Measurements from ENCODE around the gene AGAP1.
A peak's percentile ranks its signal among the peaks of the same experiment; 100 is the strongest.

The AGAP1 gene

DNA sequence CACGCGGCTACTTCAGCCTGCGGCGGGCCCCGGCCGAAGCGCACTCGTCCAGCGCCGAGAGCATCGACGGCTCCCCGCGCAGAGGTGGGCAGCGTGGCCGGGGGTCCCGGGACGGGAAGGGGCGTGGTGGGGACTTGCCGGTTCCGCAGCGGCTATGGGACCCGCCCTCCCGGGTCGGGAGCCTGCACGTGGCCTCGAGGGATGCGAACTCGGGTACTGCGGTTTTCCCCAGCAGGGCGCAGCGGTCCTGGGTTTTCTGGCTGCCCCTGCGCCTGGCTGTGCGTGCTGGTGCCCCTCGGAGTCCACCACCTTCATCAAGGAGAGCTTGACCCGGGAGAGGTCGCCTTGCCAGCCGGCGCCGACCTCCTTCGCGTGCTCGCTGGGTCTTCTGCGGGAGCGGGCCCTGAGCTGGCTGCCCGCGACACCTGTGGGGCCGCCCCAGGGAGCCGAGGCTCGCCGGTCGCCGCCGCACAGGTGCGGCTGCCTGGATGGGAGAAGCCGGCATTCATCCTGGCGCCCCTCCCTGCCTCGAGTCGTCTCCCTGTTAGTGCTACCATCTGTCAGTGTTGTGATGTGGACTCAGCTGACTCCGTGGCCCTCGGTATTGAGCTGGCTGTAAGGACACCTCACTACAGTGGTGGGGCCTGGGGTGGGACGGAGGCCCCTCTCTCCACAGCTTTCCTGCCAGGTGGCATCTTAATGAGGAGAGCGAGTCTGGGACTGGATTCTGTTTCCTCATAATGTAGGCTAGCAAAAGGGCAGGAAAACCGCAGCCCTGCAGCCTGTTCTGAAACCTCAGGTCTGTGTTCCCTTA, 177.3 kb downstream of the AGAP1 start:
- DNase-seq, result peak in 1 of 2 experiments; percentile 6

DNA sequence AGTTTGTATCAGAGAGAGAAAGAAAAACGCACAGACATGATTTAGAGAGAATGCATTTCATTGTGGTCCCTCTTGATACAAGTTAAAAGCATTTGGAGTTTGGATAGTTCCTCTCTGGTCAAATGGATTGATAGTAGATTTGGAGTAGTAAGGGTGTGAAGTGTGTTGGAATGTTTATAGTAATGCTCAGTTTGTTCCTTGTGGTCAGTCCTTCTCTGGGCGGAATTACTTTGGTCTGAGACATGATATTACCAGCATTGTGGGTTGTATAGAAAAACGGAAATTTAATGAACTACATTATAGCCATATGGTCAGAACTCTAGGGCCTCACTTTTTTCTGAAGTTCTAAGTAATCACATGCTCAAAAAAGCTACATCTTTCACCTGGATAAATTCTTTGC, 178.9 kb downstream of the AGAP1 start:
- DNase-seq, result no peak

DNA sequence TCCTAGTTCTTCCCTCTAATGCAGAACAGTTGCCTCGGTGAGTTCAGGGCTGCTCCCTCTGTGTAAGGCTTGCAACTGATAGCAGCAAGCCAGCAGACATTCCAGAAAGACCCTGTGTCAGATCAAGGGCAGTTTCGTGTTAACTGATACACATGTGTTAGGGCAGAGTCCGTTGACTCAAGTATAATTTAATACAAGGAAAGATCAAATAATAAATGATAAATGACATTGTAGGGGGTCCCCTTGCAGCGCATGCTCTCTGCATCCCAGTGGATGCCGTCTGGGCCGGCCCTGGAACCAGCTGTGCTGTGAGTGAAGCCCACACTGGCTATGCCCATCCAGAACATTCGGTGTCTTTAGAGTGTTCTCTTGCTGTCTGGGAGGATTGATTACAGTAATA, 180.3 kb downstream of the AGAP1 start:
- no peak for DNase-seq

GRCh38 chr2:235674812-235675211, 181.0 kb downstream of the AGAP1 start:
- DNase-seq, result no peak

GRCh38 chr2:235675678-235676535, 182.1 kb downstream of the AGAP1 start:
- DNase-seq, result no peak

DNA sequence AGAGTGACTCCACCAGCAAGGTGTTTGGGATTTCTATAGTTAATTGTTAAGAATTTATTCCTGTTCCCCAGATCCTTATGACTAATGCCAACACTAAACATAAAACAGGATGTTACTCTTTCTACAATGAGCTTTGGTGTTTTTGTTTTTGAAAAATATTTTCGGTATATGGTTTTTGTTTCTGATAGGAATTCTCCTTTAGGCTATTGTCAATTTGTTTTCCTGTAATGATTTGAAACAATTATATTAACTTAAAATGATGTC, 182.6 kb downstream of the AGAP1 start:
- DNase-seq, result no peak

DNA sequence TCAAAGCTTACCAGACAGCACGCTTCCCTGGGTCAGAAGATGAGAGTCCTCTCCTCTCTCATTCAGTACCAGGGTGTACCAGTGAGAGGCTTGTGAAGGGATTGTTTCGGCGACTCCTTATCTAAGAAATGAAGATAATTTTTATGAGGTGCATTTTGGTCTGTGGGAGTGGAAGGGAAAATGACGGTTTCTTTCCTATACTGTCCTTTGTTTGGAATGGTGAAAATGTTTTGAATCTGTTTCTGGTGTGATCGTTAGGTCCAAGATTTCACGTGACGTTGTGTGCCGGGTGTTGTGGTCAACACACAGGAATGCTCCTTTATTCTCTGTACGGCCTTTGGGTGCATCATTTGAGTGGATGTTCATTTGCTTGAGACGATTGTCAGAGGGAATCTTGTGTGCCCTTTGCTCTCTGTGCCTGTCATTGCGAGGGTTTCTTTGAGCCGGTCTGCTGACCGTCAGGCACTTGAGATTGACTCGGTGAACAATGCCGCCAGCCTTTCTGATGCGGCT, 183.5 kb downstream of the AGAP1 start:
- DNase-seq, result no peak

- DNase-seq, result no peak
Measured at GRCh38 chr2:235677937-235678336, 184.1 kb downstream of the AGAP1 start.

DNA sequence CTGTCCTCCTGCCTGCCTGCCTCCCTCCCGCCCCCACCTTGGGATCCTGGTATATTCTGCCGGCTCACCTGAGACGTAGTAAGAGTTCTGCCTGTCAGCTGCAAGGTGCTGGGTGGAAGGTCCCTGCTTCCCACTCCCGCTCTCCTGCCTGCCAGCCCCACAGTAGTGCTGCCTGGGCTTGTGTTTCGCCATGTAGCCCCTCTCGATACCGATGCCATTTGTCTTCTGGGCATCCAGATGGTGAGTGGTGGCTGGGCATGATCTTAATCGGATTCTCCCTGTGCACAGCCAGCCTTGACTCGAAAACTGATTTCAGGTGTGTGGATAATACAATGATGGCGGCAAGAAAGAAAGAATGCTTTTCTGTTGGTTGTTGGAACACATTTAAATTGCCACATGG, 184.9 kb downstream of the AGAP1 start:
- no peak for DNase-seq

DNA sequence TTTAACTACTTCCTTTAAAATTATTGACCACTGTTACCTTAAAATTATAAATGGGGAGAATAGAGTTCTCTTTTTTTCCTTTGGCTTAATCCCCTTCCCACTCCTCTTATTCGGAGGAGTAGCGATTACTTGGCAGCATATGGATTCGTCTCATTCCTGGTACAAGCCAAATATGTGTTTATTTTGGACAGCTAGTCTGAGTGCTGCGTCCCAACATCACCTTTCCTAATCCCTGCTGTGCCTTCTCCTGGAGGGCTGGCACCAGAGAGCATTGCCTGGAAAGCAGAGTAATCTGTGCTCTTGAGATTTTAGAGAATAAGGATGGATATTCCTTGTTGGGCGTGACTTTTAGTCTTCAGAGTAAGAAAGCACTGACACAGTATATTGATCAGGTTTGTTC, 185.6 kb downstream of the AGAP1 start:
- no peak for DNase-seq

GRCh38 chr2:235685024-235685721, 191.3 kb downstream of the AGAP1 start:
- DNase-seq, result no peak

DNA sequence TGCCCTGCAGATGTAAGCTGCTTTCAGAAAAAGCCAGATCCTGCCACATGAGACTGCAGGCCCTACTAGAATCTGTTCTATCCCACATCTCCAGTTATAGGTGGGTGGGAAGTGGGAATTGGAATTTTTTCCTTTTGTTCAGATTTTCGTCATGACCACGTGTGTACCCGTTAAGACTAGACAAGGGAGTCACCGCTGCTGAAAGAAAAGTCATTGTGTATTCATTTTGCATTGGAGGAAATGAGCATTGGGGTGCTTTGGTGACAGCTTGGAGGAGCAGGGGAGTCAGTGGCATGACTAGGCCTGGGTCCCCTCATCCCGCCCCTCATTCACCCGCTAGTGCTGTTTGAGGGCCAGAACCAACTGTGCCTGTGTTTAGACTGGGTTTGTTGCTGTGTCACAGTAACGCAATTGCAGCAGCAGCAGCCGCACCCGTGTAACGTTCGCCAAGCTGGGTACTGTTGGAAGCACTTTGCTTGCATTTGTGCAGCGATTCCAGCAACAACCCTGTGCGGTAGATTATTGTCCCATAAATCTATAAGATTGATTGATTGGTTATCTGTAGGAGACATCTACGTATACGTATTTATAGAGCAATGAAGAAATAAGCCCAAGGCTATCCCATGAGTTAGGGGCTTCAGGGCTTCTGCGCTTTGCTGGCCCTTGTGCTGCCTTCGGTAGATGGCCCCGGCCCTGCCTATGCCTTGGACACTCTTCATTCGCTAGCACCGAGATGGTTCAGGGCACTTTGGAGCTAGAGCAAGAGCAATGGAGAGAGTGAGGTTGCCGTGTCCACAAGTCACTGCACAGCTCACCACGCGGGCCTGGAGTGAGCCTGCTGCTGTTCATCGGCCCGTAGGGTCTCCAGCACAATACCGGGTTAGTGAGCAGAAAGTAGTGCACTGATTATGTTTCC, 194.9 kb downstream of the AGAP1 start:
- no peak for DNase-seq

DNA sequence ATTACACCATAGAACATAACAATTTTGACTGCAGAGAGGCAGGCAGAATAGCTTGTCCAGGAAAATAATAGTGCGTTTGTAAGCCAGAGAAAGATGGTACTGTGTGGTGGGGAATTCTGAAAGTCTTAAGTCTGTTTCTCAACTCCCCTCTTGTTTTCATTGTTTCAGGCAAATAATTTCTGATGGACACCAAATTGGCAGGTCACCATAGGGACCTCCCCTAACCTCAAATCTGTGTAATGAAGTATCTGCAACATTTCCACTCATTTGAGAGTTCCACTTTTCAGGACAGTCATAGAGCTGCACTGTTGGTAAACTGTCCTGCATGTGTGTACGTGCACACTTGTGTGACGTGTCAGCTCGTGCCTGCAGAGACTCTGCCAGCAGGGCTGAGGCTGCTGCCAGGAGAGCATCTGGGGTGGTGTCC, 195.6 kb downstream of the AGAP1 start:
- no peak for DNase-seq

- DNase-seq, result no peak
Measured at GRCh38 chr2:235690082-235690808, 196.4 kb downstream of the AGAP1 start.

GRCh38 chr2:235690809-235691450, 197.1 kb downstream of the AGAP1 start:
- no peak for DNase-seq

DNA sequence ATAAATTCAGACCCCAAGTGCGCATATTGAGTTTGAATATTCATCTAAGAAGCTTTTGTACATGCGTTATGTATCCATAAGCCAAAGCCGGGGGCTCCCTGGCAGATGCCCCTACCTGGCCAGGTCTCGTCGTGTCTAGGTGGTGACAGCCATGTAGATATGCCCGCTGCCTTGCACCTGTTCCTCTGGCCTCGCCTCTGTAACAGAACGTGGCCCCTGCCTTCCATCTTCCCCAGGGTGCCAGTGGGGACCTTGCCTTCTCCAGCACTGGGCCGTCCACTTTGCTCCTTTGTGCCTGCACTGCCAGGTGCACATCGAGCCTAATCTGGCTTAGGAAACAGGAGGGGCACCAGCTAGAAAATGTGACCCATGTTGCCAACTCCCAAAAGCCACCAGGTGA, 198.2 kb downstream of the AGAP1 start:
- no peak for DNase-seq

DNA sequence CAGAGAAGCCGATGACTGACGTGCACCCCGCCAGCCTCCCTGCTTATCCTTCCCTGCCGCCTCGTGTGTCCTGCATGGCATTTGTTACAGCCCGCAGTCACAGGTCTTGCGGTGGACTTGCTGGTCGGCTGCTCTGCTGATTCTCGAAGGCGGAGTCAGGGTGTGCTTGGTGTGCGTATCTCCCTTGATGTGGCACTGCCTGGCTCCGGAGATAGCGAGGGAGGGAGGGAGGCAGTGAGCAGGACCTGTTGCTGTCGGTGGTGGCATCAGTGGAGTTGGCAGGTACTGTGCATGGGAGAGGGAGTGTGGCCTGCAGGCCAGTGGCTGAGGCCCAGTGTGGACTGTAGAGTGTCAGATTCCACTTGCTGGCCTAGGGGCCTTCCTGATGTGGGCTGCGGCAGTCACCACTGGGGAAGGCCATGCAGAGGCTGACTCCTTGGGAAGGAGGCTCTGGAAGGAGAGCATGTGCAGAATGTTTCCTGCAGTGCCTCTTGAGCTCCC, 198.9 kb downstream of the AGAP1 start:
- no peak for DNase-seq

GRCh38 chr2:235693279-235693678, 199.4 kb downstream of the AGAP1 start:
- no peak for DNase-seq

DNA sequence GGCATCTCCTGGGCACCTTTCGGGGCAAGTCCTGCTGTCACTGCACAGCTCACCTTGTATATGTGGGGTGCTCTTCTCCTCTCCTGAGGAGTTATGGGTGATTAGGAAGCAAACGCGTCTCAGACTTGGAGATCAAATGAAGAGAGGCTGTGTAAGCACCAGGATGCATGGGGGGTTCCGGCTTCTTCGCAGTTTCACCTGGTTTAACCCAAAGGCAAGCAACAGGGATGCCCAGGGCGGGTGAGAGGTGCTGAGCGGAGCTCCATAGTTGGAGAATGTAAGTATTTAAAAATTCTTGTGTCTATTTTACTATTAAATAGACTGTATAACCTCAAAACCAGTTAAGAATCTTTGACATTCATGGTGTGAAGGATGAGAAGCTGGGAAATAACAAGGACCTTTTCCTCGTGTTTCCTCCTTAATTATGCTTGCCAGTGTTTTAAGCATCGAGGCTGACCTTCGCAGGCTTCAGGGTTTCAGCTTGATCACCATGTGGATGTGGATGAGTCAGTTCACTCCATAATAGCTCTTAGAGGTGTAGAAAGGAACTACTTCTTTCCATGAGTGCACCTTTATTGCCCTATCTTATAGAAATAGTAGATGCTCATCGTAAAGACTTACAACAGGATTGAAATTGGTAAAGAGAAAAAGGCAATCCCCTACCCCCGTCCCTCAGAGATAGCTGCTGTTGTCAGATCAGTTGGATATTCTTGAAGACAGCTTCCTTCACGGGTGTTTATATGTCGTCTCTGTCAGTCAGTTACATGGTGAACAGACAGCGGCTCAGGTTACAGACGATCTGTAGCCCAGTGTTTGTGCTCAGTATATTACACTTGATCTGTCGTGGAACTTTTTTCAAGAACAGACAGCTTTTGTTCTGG, 201.1 kb downstream of the AGAP1 start:
- DNase-seq, result no peak

DNA sequence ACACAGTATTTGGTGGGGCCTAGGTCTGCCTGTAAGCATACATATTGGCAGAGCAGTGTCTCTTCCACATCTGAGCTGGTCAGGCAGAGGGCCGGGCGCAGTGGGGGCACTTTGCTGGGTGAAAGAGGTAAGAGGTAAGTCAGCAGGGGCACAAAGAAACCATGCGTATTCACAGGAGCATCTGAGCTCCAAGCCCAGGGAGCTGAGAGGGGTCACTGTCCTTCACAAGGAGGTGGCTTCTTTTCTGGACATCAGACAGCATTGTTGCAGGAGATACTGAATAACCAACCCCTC, 201.7 kb downstream of the AGAP1 start:
- no peak for DNase-seq
